MM.1S (cell line): ENCODE measurements around the gene NRG3.

ENCODE experiments used
- DNase-seq: peaks from one replicate; pipeline ENCODE4 v3.0.0-alpha.2; 2015
- H2AFZ ChIP-seq: fragments of 300-600 bp; sonication (generic); 2 replicates; pipeline ENCODE4 v1.6.0; 2016; ENCODE audit warnings: antibody characterized with exemption, low read length
- H3F3A ChIP-seq: fragments of 300-600 bp; sonication (generic); 2 replicates; pipeline ENCODE4 v1.6.1; 2016; ENCODE audit warnings: mild to moderate bottlenecking, antibody characterized with exemption, low read length, moderate library complexity, mixed read lengths; ENCODE audit not compliant: insufficient read depth
- H3K27ac ChIP-seq: fragments of 300-600 bp; sonication (generic); 2 replicates; pipeline ENCODE4 v1.5.1; 2016; ENCODE audit warnings: mild to moderate bottlenecking, low read length
- H3K27me3 ChIP-seq: fragments of 300-600 bp; sonication (generic); replicated peaks from 2 replicates; pipeline ENCODE4 v1.6.0; 2016; ENCODE audit warnings: low read length; ENCODE audit not compliant: insufficient read depth
- H3K36me3 ChIP-seq: fragments of 300-600 bp; sonication (generic); replicated peaks from 2 replicates; pipeline ENCODE4 v1.6.1; 2016; ENCODE audit warnings: mild to moderate bottlenecking, low read length, mixed read lengths; ENCODE audit not compliant: insufficient read depth
- H3K4me1 ChIP-seq: fragments of 300-600 bp; sonication (generic); 2 replicates; pipeline ENCODE4 v1.6.1; 2016; ENCODE audit warnings: low read length, mixed read lengths
- H3K4me2 ChIP-seq: fragments of 300-600 bp; sonication (generic); 2 replicates; pipeline ENCODE4 v1.6.0; 2016; ENCODE audit warnings: low read depth, low read length
- H3K4me3 ChIP-seq: fragments of 300-600 bp; sonication (generic); 2 replicates; pipeline ENCODE4 v1.5.1; 2016; ENCODE audit warnings: low read length, mixed read lengths
- H3K79me2 ChIP-seq: fragments of 300-600 bp; sonication (generic); 2 replicates; pipeline ENCODE4 v1.6.1; 2016; ENCODE audit warnings: mixed run types, low read length, mixed read lengths
- H3K9ac ChIP-seq: fragments of 300-600 bp; sonication (generic); 2 replicates; pipeline ENCODE4 v1.6.1; 2016; ENCODE audit warnings: low read length, mixed read lengths
- H3K9me2 ChIP-seq: fragments of 300-600 bp; sonication (generic); replicated peaks from 2 replicates; pipeline ENCODE4 v1.6.1; 2016; ENCODE audit warnings: mild to moderate bottlenecking, low read length, mixed read lengths; ENCODE audit not compliant: insufficient read depth
- H3K9me3 ChIP-seq: fragments of 300-600 bp; sonication (generic); replicated peaks from 2 replicates; pipeline ENCODE4 v1.6.1; 2016; ENCODE audit warnings: mild to moderate bottlenecking, low read length, mixed read lengths; ENCODE audit not compliant: insufficient read depth
- H4K20me1 ChIP-seq: fragments of 300-600 bp; sonication (generic); 2 replicates; pipeline ENCODE4 v1.6.1; 2016; ENCODE audit warnings: mild to moderate bottlenecking, low read length, moderate library complexity, mixed read lengths; ENCODE audit not compliant: insufficient read depth
- CTCF ChIP-seq: fragments of 300-600 bp; sonication (generic); IDR thresholded peaks from 2 replicates; pipeline ENCODE4 v1.5.1; 2016; ENCODE audit warnings: antibody characterized with exemption, low read length, mixed read lengths
- EZH2 ChIP-seq: fragments of 300-600 bp; sonication (generic); optimal IDR thresholded peaks from 2 replicates; pipeline ENCODE3; 2017; ENCODE audit warnings: low read depth, mild to moderate bottlenecking, antibody characterized with exemption, low read length, mixed read lengths
- EZH2phosphoT487 ChIP-seq: fragments of 300-600 bp; sonication (generic); IDR thresholded peaks from 2 replicates; pipeline ENCODE4 v1.6.1; 2018; ENCODE audit warnings: antibody characterized with exemption, low read length

Gene NRG3

GRCh38 chr10:82091413-82091812 is 216.4 kb downstream of the NRG3 start:
- Histone ChIP-seq H3K9me2 (no peaks in the 10 kb centered on the region), H3F3A (no peaks in the 10 kb centered on the region)
- no peak for TF ChIP-seq EZH2
- no peak for TF ChIP-seq CTCF
- TF ChIP-seq EZH2phosphoT487 = no peak

GRCh38 chr10:82092111-82092510 is 217.1 kb downstream of the NRG3 start:
- Histone ChIP-seq H3K9ac (no peak overlapping the region), H2AFZ (no peak overlapping the region), H3F3A (no peaks in the 10 kb centered on the region), H3K4me2 (no peak overlapping the region), H3K4me1 (no peaks in the 10 kb centered on the region), H3K4me3 (no peak overlapping the region), H4K20me1 (no peaks in the 10 kb centered on the region), H3K79me2 (no peaks in the 10 kb centered on the region), H3K27me3 (no peaks in the 10 kb centered on the region), H3K9me3 (no peaks in the 10 kb centered on the region), H3K27ac (no peak overlapping the region), H3K9me2 (no peaks in the 10 kb centered on the region), H3K36me3 (no peaks in the 10 kb centered on the region)
- no peak for TF ChIP-seq CTCF
- TF ChIP-seq EZH2phosphoT487 = no peak
- TF ChIP-seq EZH2 = no peak
- DNase-seq = no peak

More at GRCh38 chr10:82091413-82091812, 216.4 kb downstream of the NRG3 start:
- Histone ChIP-seq H3K27ac (no peak overlapping the region), H3K36me3 (no peaks in the 10 kb centered on the region), H3K9me3 (no peaks in the 10 kb centered on the region), H3K9ac (no peak overlapping the region), H3K27me3 (no peaks in the 10 kb centered on the region), H3K4me1 (no peaks in the 10 kb centered on the region), H2AFZ (no peak overlapping the region), H3K4me3 (no peak overlapping the region), H3K4me2 (no peak overlapping the region), H4K20me1 (no peaks in the 10 kb centered on the region), H3K79me2 (no peaks in the 10 kb centered on the region)
- no peak for DNase-seq

- no peaks in the 10 kb centered on the region for H3K9me2 ChIP-seq
- no peak overlapping the region for H3K4me2 ChIP-seq
- H2AFZ ChIP-seq = no peak overlapping the region
- no peaks in the 10 kb centered on the region for H3F3A ChIP-seq
- H3K9me3 ChIP-seq = no peaks in the 10 kb centered on the region
- no peaks in the 10 kb centered on the region for H3K36me3 ChIP-seq
- no peaks in the 10 kb centered on the region for H4K20me1 ChIP-seq
- DNase-seq = no peak
- no peaks in the 10 kb centered on the region for H3K79me2 ChIP-seq
- H3K27ac ChIP-seq = no peak overlapping the region
- TF ChIP-seq CTCF (no peak), EZH2 (no peak), EZH2phosphoT487 (no peak)
- no peak overlapping the region for H3K9ac ChIP-seq
- H3K4me3 ChIP-seq = no peak overlapping the region
- no peaks in the 10 kb centered on the region for H3K27me3 ChIP-seq
- no peaks in the 10 kb centered on the region for H3K4me1 ChIP-seq
Observed at GRCh38 chr10:82124713-82125112, 249.7 kb downstream of the NRG3 start.
